ENCODE results near the gene B4GALT2.

B4GALT2 gene, protein sequence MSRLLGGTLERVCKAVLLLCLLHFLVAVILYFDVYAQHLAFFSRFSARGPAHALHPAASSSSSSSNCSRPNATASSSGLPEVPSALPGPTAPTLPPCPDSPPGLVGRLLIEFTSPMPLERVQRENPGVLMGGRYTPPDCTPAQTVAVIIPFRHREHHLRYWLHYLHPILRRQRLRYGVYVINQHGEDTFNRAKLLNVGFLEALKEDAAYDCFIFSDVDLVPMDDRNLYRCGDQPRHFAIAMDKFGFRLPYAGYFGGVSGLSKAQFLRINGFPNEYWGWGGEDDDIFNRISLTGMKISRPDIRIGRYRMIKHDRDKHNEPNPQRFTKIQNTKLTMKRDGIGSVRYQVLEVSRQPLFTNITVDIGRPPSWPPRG

DNA sequence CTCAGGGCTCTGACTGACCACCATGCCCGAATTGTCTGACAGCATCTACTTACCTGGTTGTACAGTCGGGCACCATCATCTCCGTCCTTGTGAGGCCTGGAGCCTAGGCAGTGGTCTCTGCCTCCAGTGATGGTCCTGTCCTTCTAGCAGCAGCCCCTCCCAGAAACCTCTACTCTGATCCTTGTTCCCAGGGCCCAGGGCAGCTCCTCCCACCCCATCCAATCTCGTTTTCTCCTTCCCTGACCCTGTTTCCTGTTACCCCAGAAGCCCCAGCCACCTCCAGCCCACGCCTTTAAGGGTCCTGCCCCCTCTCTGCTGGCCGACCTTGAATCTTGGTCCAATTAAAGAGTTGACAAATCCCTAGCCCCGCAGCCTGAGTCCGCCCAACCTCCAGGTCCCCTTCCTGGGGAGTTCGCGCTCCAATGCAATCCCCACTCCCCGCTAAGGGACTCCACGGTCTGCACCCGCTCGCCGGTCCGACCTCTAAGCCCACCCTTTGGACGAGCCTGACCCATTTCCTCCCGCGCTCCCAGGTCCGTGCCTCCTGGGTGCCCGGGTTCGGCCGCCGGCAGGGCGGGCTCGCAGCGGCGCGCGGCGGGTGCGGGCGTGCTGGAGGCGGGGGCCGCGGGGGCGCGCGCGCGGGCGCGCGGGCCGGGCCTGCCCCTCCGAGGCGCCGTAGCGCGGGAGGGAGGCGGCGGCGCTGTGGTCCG, at the start of gene B4GALT2:
TSS of gene B4GALT2 (plus strand) at position 660 of the 710 bp plus-strand sequence. CDS start 1,951 bp downstream, outside the sequence.
- Mint-ChIP-seq H3K9me3 (no peaks in the 10 kb centered on the region), H3K27me3 (no peaks in the 10 kb centered on the region), H3K4me1 (peaks cover 50 to 62% of the 10 kb centered on the region in 2 donors), H3K4me3 (peak within 1 kb of the TSS; percentile 84 to 87), H3K27ac (peak within 1 kb of the TSS; percentile 85), H3K36me3 (peaks cover 47 to 51% of the 10 kb centered on the region in 2 donors)
- peak; percentile 8 to 18 for ATAC-seq (replicated peaks)
- DNase-seq = no peak

DNA sequence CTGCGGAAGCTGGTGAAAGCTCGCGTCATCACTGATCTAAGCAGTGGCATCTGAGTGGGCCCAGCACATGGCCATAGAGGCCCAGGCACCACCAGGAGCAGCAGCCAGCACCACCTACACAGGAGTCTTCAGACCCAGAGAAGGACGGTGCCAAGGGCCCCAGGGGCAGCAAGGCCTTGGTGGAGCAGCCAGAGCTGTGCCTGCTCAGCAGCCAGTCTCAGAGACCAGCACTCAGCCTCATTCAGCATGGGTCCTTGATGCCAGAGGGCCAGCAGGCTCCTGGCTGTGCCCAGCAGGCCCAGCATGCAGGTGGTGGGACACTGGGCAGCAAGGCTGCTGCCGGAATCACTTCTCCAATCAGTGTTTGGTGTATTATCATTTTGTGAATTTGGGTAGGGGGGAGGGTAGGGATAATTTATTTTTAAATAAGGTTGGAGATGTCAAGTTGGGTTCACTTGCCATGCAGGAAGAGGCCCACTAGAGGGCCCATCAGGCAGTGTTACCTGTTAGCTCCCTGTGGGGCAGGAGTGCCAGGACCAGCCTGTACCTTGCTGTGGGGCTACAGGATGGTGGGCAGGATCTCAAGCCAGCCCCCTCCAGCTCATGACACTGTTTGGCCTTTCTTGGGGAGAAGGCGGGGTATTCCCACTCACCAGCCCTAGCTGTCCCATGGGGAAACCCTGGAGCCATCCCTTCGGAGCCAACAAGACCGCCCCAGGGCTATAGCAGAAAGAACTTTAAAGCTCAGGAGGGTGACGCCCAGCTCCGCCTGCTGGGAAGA, 48.7 kb upstream of the B4GALT2 start:
- ATAC-seq (replicated peaks) (peak; percentile 32 to 40), DNase-seq (no peak)
- Mint-ChIP-seq H3K4me3 (no peak overlapping the region), H3K4me1 (peaks cover 17 to 24% of the 10 kb centered on the region in 2 donors), H3K27me3 (peaks cover 26 to 30% of the 10 kb centered on the region in 2 donors), H3K27ac (no peak overlapping the region), H3K9me3 (no peaks in the 10 kb centered on the region), H3K36me3 (peaks cover 17 to 23% of the 10 kb centered on the region in 2 donors)

DNA sequence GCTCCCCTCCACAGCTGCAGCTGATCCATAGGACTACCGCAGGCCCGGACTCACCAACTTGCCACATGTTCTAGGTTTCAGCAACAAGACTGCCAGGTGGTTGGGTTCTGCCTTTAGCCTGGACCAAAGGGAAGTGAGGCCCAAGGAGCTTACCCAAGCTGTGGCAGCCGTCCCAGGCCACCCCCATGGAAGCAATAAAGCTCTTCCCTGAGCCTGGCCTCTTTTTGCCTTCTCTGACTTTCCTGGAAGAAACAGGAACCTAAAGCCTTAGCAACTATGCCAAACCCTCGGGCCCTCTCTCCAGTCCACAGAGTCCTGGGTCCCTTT, 48.1 kb upstream of the B4GALT2 start:
- no peaks in the 10 kb centered on the region for H3K9me3 Mint-ChIP-seq
- peaks cover 15 to 17% of the 10 kb centered on the region in 2 donors for H3K36me3 Mint-ChIP-seq
- H3K4me1 Mint-ChIP-seq = peaks cover 22 to 30% of the 10 kb centered on the region in 2 donors
- H3K27me3 Mint-ChIP-seq = peaks cover 29 to 35% of the 10 kb centered on the region in 2 donors
- DNase-seq (no peak), ATAC-seq (replicated peaks) (no peak)
- H3K4me3 Mint-ChIP-seq = no peak overlapping the region
- no peak overlapping the region for H3K27ac Mint-ChIP-seq

DNA sequence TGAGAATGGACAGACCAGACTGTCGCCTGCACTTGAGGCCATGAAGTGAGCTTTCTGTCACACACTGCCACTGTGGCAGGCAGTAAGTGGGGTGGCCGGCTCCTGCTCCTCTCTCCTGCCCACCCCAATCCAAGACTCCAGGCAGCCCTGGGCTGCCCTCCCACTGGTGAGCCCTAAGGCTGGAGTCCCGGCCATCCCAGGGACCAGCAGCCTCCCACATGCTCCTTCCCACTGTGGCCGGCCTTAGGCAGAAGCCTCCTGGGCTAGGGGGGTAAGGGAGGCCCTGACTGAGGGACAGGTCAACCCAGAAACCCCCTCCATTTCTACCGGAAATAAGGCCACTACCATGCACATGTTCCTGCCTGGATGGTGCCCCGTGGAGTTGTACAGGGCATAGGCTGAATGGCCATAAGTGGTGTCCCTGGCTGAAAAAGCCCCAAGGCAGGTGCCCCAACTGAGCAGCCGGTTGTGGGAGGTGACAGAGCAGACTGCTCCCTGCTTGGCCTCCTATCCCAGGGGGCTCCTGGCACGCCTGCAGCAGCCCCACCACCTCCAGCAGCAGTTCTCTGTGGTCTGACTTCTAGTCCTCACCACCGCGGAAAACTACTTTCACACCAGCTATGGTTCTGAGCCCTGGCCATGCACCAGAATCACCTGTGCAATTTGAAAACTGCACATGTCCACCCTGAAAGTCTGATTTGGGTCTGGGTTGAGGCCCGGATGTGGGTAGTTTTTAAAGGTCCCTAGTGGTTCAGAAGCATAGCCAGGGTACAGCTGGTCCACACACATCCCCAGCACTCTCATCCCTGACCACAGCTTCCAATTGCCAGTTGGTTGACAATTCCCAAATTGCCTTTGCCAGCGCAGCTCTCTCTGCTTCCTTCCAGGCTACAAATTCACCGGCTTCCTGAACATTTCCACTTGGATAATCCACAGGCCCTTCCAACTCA, 47.0 kb upstream of the B4GALT2 start:
- H3K4me1 Mint-ChIP-seq = peaks cover 25 to 36% of the 10 kb centered on the region in 2 donors
- H3K36me3 Mint-ChIP-seq = peaks cover 11% of the 10 kb centered on the region in 2 donors
- H3K27me3 Mint-ChIP-seq = peaks cover 32 to 39% of the 10 kb centered on the region in 2 donors
- ATAC-seq (replicated peaks) (no peak), DNase-seq (no peak)
- no peak overlapping the region for H3K27ac Mint-ChIP-seq
- H3K9me3 Mint-ChIP-seq = no peaks in the 10 kb centered on the region
- no peak overlapping the region for H3K4me3 Mint-ChIP-seq

DNA sequence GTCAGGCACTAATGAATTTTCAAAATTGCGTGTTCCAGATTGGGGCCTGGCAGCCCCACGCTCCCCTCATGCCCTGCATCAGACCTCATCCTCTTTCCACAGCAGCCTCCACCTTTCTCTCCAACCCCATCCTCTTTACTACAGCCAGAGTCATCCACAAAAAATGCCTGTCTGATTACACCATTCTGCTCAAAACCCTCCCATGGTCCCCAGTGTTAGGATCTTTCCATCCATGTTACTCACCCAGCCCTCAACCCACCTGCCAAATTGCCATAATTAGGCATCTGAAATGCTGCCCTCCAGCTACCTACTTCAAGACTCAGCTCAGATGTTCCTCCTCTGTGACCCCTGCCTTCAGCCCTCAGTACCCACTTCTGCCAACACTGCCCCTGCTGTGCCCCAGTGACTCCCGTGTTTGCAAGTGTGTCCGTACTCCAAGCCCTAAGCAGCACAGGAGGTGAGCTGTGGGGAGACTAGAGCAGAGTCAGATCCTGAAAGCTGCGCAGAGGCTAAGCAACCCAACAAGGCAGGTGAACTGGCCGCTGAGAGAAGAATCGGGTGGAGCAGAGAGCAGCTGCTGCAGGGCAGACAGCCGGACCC, 46.1 kb upstream of the B4GALT2 start:
- Mint-ChIP-seq H3K4me1 (peaks cover 25 to 36% of the 10 kb centered on the region in 2 donors), H3K27ac (peak overlapping the region; percentile 10), H3K9me3 (no peaks in the 10 kb centered on the region), H3K27me3 (peaks cover 32 to 39% of the 10 kb centered on the region in 2 donors), H3K36me3 (peaks cover 11% of the 10 kb centered on the region in 2 donors), H3K4me3 (peak overlapping the region; percentile 39 to 63)
- no peak for ATAC-seq (replicated peaks)
- no peak for DNase-seq

DNA sequence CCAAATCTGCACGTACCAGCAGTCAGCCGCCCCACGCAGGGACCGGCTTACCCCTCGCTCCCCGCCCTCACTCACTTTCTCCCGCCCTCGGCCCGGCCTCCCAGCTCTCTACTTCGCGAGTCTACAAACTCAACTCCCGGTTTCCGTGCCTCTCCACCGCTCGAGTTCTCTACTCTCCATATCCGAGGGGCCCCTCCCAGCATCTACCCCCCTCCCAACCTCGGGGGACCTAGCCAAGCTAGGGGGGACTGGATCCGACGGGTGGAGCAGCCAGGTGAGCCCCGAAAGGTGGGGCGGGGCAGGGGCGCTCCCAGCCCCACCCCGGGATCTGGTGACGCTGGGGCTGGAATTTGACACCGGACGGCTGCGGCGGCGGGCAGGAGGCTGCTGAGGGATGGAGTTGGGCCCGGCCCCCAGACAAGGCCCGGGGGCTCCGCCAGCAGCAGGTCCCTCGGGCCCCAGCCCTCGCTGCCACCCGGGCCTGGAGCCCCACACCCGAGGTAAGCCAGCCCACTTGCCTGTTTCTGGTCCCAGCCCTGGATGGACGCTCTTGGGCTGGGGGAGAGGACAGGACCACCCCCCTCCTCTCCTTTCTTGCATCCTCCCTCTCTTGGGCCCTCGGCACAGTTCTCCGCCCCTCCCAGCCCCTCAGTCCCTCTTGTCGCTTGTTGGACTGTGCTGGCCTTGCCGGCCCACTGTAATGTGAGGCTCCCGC, 45.5 kb upstream of the B4GALT2 start, which contains the start of gene ARTN:
TSS of gene ARTN (plus strand) at position 416 of the 715 bp plus-strand sequence. CDS start 1,856 bp downstream, outside the sequence.
- no peaks in the 10 kb centered on the region for H3K9me3 Mint-ChIP-seq
- peaks cover 32 to 39% of the 10 kb centered on the region in 2 donors for H3K27me3 Mint-ChIP-seq
- peak within 1 kb of the TSS; percentile 10 for H3K27ac Mint-ChIP-seq
- H3K4me3 Mint-ChIP-seq = peak within 1 kb of the TSS; percentile 46 to 63
- H3K4me1 Mint-ChIP-seq = peaks cover 25 to 42% of the 10 kb centered on the region in 2 donors
- DNase-seq (no peak), ATAC-seq (replicated peaks) (no peak)
- peaks cover 16% of the 10 kb centered on the region in 2 donors for H3K36me3 Mint-ChIP-seq

DNA sequence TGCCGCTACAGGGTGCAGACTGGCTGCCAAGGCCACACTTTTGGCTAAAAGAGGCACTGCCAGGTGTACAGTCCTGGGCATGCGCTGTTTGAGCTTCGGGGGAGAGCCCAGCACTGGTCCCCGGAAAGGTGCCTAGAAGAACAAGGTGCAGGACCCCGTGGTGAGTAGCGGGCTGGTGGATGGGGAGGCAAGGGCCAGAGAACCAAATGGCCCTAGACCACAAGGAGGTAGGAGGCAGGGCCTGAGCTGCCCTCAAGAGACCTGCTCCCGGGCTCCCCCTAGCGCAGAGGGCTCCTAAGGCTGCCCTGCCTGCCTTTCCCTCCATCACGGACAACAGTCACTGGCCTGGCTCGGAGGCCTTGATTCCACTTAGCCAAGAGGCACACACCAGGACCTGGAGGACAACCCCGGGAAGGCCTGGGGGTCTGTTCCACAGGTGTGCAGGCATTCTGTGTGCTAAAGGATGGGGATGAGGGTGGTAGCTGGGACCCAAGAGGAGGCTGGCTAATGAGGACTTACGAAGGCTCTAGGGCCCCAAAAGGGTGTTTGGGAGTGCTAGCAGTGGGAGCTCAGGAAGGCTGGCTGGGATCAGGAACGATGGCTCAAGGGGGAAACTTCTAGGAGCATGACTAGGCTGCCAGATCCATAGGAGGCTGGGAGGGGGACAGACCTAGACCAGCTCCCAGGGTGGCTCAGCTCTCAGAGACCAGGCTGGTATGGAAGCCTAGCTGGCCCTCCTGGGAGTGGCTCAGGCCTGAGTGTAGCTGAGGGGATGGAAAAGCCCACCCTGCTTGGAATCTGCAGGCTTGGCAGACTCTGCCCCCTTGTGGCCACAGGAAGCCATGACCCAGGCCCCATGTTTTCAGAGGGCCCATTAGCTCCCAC, 44.7 kb upstream of the B4GALT2 start:
- ATAC-seq (replicated peaks) (peak; percentile 62 to 70), DNase-seq (peak; percentile 33)
- Mint-ChIP-seq H3K4me1 (peaks cover 25 to 48% of the 10 kb centered on the region in 2 donors), H3K9me3 (no peaks in the 10 kb centered on the region), H3K27ac (no peak overlapping the region), H3K27me3 (peaks cover 32 to 39% of the 10 kb centered on the region in 2 donors), H3K36me3 (peaks cover 18 to 21% of the 10 kb centered on the region in 2 donors), H3K4me3 (peak overlapping the region; percentile 46 to 63)

DNA sequence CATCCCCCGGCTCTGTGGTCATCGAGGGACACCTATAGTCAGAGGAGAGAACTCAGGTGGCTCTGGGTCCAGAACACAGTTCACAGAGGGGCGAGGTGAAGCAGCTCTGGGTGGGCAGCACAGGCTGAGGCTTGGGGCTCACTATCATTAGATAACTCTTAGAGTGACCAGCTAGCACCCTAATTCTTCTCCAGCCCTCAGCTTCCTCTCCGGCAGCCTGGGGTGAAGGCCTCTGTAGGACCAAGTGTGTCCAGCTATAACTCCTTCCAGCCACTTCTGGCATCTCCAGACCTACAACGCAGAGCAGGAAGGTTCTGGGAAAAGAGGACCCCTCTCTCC, 44.1 kb upstream of the B4GALT2 start:
- ATAC-seq (replicated peaks) = no peak
- Mint-ChIP-seq H3K4me3 (no peak overlapping the region), H3K27ac (no peak overlapping the region), H3K27me3 (peaks cover 32 to 39% of the 10 kb centered on the region in 2 donors), H3K4me1 (peaks cover 23 to 48% of the 10 kb centered on the region in 2 donors), H3K9me3 (no peaks in the 10 kb centered on the region), H3K36me3 (peaks cover 23% of the 10 kb centered on the region in 2 donors)
- no peak for DNase-seq

DNA sequence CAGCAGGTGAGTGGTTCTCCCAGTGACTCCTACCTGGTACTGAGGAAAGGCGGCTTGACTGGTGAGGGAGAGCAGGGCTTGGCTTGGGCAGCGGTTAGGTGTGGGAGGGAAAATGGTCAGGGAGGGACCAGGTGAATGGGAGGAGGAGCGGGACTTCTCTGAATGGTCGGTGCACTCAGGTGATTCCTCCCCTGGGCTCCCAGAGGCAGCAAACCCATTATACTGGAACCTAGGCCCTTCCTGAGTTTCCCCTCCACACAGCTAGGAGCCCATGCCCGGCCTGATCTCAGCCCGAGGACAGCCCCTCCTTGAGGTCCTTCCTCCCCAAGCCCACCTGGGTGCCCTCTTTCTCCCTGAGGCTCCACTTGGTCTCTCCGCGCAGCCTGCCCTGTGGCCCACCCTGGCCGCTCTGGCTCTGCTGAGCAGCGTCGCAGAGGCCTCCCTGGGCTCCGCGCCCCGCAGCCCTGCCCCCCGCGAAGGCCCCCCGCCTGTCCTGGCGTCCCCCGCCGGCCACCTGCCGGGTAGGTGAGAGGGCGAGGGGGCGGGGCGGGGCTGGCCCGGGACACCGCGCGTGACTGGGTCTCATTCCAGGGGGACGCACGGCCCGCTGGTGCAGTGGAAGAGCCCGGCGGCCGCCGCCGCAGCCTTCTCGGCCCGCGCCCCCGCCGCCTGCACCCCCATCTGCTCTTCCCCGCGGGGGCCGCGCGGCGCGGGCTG, 43.1 kb upstream of the B4GALT2 start:
- peaks cover 25 to 48% of the 10 kb centered on the region in 2 donors for H3K4me1 Mint-ChIP-seq
- H3K27ac Mint-ChIP-seq = no peak overlapping the region
- no peaks in the 10 kb centered on the region for H3K9me3 Mint-ChIP-seq
- DNase-seq = no peak
- H3K27me3 Mint-ChIP-seq = peaks cover 32 to 39% of the 10 kb centered on the region in 2 donors
- peaks cover 27% of the 10 kb centered on the region in 2 donors for H3K36me3 Mint-ChIP-seq
- ATAC-seq (replicated peaks) = peak in 1 of 2 donors; percentile 3
- peak overlapping the region; percentile 66 to 84 for H3K4me3 Mint-ChIP-seq

DNA sequence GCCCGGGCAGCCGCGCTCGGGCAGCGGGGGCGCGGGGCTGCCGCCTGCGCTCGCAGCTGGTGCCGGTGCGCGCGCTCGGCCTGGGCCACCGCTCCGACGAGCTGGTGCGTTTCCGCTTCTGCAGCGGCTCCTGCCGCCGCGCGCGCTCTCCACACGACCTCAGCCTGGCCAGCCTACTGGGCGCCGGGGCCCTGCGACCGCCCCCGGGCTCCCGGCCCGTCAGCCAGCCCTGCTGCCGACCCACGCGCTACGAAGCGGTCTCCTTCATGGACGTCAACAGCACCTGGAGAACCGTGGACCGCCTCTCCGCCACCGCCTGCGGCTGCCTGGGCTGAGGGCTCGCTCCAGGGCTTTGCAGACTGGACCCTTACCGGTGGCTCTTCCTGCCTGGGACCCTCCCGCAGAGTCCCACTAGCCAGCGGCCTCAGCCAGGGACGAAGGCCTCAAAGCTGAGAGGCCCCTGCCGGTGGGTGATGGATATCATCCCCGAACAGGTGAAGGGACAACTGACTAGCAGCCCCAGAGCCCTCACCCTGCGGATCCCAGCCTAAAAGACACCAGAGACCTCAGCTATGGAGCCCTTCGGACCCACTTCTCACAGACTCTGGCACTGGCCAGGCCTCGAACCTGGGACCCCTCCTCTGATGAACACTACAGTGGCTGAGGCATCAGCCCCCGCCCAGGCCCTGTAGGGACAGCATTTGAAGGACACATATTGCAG, 42.4 kb upstream of the B4GALT2 start:
- peaks cover 32 to 39% of the 10 kb centered on the region in 2 donors for H3K27me3 Mint-ChIP-seq
- peaks cover 25 to 48% of the 10 kb centered on the region in 2 donors for H3K4me1 Mint-ChIP-seq
- H3K4me3 Mint-ChIP-seq = peak overlapping the region; percentile 83 to 84
- ATAC-seq (replicated peaks) (peak; percentile 58 to 60), DNase-seq (no peak)
- H3K27ac Mint-ChIP-seq = peak overlapping the region; percentile 75
- no peaks in the 10 kb centered on the region for H3K9me3 Mint-ChIP-seq
- H3K36me3 Mint-ChIP-seq = peaks cover 24 to 27% of the 10 kb centered on the region in 2 donors

All from stimulated activated naive B cell treated with anti-CD40 and anti-IgM and Interleukin-4, amounts not matched to agents 10 μg/mL and 1 μg/mL and 100 μg/mL, for 72 hours (primary cell).